SIG-M5 (cell line): Measurements from ENCODE around the gene P2RX6.

Experiments used
- DNase-seq: peaks from one replicate; lab custom pipeline; 2025; lab: John Stamatoyannopoulos, UW

The P2RX6 gene

GRCh38 chr22:21075516-21076138 is 60.7 kb downstream of the P2RX6 start:
- DNase-seq, result no peak

GRCh38 chr22:21076912-21077625 is 62.1 kb downstream of the P2RX6 start:
- no peak for DNase-seq
